Measurements from ENCODE around the gene GPR17.

The GPR17 gene

GRCh38 chr2:127654838-127655175 lies 8.9 kb downstream of the GPR17 start:
- no peak for DNase-seq

GRCh38 chr2:127655209-127656073 lies 9.5 kb downstream of the GPR17 start:
- no peak for DNase-seq

DNA sequence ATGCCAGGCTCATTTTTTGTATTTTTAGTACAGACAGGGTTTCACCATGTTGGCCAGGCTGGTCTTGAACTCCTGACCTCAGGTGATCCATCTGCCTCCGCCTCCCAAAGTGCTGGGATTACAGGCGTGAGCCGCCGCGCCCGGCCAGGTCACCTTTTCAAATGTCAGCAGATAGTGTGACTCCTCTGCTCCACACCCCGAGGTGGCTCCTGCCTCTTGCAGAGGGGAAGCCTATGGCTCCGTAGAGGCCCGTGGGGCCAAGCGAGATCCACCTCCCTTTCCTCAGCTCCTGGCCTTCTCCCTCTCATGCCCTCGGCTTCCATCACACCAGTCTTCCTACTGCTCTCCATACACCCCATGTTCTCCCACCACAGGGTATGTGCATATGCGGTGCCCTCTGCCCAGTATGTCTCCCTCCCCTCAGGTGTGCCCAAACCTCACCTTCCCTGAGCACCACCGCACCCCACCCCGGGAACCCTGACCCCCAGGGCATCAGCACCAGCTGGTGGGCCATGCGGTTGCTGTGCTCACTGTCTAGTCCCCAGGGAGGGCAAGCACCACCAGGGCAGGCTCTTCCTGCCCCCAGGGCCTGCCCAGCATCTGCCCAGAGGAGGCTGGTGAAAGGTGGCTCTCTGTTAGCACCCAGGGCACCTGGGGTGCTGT lies 10.7 kb downstream of the GPR17 start:
- no peak for DNase-seq

DNA sequence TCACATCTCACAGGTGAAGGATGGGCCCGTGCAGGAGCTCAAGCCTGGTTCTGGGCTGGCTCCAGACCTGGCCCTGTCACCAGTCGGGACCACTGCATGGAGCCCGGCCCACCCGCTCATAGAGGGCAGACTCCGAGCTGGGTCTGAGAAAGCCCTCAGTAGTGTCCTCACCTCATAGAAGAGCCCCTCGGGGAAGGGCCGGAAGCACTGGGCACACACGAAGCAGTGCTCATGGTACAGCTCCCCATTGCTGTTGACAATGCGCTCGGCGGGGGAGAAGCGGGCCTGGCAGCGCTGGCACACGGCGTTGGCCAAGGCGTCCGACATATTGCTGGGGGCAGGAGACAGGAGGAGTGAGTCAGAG lies 11.3 kb downstream of the GPR17 start:
- DNase-seq: no peak

GRCh38 chr2:127658146-127658545 lies 12.2 kb downstream of the GPR17 start:
- DNase-seq: no peak

GRCh38 chr2:127658641-127659407 lies 12.9 kb downstream of the GPR17 start:
- DNase-seq: no peak

DNA sequence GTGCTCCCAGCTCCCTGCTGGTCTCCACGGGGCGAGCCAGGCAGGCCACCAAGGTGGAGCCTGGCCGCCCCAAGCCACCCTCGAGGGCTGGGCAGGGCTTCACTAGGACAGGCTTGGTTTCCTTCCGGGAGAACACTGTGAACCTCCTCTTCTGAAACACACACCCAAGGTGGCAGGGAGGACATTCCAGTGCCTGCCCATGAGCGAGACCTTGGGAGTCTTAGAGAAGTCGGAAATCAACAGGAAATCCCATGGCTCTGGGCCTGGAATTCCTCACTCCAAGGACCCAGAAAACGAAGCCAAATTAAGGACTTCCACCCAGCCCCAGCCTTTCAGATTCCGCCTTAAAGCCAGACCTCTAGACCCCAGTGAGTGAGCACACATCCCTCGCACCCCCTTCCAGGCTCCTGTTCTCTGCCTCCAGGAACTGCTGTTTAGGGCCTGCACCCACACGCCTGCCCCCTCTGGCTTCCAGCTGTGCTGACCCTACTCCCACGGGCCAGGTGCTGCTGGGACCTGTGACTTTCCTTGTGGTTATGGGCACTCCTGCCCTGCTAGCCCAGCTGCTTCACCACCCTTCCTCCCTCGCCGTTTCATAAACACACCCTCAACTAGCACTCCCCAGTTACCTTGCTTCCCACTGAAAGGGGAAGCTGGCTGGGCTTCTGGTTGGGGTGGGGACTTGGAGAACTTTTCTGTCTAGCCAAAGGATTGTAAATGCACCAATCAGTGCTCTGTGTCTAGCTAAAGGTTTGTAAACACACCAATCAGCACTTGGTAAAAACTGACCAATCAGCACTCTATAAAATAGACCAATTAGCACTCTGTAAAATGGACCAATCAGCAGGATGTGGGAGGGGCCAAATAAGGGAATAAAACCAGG lies 13.7 kb downstream of the GPR17 start:
- no peak for DNase-seq

- DNase-seq: no peak
Measured at GRCh38 chr2:127660291-127660578, 14.3 kb downstream of the GPR17 start.

DNA sequence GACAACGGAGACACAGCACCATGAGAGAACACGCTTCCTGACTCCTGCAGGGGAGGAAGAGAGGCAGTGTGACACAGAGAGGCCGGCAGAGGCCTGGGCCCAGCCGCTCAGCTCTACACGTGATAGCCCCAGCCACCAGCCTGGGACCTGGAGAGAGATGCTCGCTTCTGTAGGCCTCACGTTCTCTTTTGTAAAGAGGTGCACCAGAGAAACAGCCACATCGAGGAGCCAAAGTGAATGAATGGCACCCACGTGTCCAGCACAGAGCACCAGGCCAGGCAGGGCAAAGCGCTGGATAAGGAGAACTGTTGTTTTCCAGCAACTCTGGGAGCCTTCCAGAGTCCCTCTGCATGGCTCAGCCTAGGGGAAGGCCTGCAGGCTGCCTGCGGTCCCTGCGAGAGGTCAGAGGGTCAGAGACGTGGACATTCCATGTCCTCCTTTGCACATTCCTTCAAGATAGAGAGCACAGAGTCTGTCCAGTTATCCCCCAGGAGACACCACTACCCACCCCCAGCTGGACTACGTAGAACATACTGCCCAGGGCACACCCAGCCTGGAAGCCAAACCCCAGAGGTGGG lies 15.2 kb downstream of the GPR17 start:
- no peak for DNase-seq

DNA sequence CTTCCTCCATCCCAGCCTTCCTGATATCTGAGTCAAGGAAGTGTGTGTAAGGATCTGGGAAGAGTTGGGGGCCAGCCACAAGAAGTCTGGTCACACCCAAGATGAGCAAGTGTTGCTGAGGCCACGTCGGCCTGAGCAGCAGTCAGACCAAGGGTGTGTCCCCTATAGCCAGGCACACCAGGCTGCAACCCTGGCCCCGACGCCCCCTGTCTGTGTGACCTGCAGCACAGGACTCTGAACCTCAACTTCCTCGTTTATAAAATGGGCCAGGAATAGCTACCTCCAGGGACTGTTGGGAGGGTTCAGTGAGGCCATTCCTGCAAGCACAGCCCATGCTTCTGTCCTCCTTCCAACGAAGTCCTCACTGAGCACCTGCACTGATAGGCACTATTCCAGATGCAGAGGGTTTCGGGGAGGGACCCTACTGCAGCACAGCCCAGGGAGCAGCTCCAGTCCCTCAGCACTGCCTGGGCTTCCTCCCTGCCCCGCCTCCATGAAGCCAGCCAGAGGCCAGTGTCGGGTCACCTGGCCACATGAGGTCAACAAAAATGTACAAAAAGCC lies 16.1 kb downstream of the GPR17 start:
- no peak for DNase-seq

GRCh38 chr2:127662937-127663565 lies 17.1 kb downstream of the GPR17 start:
- no peak for DNase-seq

DNA sequence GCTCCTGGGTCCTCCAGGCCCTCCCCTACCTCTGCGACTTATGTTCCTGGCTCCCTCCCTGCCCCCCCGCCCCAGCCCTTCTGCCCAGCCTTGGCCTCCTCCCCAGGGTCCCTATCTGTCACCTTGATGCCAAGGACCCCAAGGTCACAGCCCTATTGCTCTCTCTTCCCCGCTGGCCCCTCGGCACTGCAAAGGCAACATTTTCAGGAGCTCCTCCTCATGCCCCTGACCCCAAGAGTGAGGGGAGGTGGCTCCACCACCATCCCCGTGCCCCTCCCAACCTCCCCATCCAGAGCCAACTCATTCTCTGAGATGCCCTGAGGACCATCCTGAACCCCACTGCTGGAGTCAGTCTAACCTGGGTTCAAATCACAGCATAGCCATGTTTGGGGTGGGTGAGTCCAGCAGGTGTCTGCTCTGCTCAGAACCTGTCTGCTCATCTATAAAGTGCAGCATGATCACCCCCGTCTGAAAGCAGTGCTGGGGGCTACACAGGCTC lies 17.7 kb downstream of the GPR17 start:
- DNase-seq: no peak

DNA sequence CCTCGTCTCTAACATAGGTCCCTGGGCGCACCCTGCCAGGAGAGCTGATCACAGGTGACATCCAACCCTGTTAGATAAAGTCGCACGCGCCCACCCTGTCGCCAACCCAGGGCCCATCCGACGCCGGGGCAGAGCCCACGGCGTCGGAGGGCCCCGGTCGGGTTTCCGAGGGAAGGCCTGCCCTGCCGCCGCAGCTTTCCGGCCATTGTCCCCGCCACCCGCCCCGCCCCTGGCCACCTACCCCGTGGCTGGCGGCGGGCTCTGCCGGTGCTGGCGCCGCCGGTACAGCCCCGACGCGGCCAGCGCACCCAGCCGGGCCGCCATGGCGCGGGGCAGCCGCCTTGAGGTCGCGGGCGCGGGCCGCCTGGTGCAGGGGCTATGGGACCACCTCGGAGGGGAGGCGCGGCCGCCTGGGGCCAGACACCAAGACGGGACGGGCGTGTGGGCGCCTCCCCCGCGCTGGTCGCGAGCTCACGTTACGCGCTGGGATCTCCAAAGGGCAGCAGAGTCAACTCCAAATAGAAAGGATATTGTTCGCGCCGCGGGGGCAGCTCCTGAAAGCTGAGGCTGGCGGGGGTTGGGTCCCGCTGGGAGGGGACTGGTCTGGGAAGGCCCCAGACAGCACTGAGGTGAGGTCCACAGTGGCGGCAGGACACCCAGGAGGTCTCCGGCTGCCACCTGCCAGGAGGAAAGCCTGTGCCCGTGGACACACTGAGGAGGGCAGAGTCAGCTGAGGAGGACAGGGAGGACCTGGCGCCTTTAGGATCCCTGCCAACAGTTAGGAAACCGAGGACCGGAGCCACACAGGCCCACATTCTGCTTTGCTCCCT lies 18.3 kb downstream of the GPR17 start:
- DNase-seq: peak; percentile 64

- no peak for DNase-seq
Measured at GRCh38 chr2:127664895-127665225, 18.9 kb downstream of the GPR17 start.

DNA sequence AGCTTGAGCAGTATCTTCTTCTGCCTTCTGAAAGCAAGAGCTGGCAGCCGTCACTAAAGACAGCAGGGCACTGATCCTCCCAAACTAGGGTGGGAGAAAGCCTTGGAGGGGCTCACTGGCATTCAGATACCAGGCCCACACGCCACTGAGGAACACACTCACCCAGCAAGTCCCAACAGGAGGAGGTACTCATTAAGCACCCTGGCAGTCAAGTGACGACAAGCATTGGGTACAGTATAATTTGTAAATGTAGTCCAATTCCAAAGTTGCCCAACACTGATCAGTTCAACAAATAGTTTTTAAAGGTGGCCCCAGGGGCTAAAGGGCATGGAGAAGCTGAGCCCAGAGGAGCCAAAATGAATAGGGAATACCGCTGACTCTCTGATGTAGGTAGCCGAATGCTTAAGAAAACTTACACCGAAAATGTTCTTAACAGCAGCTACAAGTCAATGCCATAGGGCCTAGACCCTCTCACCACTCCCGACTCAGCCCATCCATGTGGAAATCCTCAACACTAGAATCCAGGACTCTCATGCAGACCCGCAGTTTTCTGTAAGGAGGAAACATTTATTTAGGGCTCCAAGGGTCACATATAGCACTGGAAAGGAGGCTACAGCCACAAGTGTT lies 19.4 kb downstream of the GPR17 start:
- DNase-seq: no peak

GRCh38 chr2:127669056-127669455 lies 23.1 kb downstream of the GPR17 start:
- DNase-seq: no peak

DNA sequence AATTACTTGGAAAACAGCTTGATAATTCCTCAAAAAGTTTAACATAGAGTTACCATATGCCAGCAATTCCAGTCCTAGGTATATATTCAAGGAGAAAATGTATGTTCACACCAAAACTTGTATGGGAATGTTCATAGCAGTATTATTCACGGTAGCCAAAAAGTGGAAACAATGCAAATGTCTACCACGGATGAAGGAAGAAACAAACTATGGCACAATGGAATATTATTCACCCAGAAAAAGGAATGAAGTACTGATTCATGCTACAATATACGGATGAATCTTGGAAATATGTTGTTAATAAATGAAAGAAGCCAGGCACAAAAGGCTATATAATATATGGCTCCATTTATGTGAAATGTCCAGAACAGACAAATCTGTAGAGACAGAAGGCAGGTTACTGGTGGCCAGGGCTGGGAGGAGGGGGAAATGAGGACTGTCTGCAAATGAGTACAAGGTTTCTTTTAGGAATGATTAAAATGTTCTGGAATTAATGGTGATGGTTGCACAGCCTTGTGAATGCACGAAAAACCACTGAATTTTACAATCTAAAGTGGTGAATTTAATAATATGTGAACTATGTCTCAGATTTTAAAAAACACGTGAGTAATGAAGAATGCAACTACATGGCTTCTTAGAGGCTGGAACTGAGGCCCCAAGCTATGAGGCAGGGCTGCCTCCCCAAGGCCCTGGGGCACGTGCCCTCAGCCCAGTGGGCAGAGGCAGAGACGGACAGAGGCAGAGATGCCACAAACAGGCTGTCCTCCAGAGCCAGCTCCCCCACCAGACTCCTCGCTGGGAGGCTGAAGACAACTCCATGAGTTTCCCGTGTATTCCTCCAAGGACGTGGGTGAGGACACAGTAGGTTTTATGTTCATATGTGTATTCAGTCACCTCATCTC lies 24.4 kb downstream of the GPR17 start:
- DNase-seq: no peak

GRCh38 chr2:127670957-127671290 lies 25.0 kb downstream of the GPR17 start:
- no peak for DNase-seq
